IMR-90 (cell line): ENCODE results near the gene PELI3. TPM values are rescaled to one million over a fixed set of nuclear protein-coding genes. Genes with fewer than 3 reads are reported as not detected.

Experiments used
- ATAC-seq: fragments of 200-7000 bp; cut with Tn5 transposase; 2 replicates; pipeline ENCODE4 v1.9.1; 2020; ENCODE audit warnings: low read depth, mild to moderate bottlenecking, moderate library complexity
- BruUV-seq: library from RNA; stranded (reverse); fragments of 400-500 nt; replicated peaks from 2 replicates; lab custom pipeline; 2021; lab: Mats Ljungman, UMichigan
- CTCF ChIA-PET: fragments of 300-600 bp; formaldehyde crosslinking; extraction: SDS; loops from one replicate; lab custom pipeline; 2021; ENCODE audit warnings: antibody characterized with exemption; lab: Yijun Ruan, JAX
- POLR2A ChIA-PET: fragments of 300-600 bp; sonication (Branson Sonifier 250); formaldehyde crosslinking; loops from one replicate; lab custom pipeline; 2022; ENCODE audit warnings: antibody characterized with exemption; ENCODE audit not compliant: unreplicated experiment; lab: Charles Lee
- DNase-seq: peaks from one replicate; pipeline ENCODE4 v3.0.0; 2013
- H2AFZ ChIP-seq: replicated peaks from 2 replicates; pipeline ENCODE3; 2013; ENCODE audit warnings: low read length, mild to moderate bottlenecking; ENCODE audit not compliant: poor library complexity
- H2AK5ac ChIP-seq: 2 replicates; pipeline ENCODE4 v1.6.1; 2013; ENCODE audit warnings: low read depth, low read length, inconsistent platforms
- H2AK9ac ChIP-seq: replicated peaks from 2 replicates; pipeline ENCODE3; 2013; ENCODE audit warnings: mild to moderate bottlenecking, low read depth, low read length, moderate library complexity; ENCODE audit not compliant: poor library complexity
- H2BK120ac ChIP-seq: 2 replicates; pipeline ENCODE4 v1.6.1; 2013; ENCODE audit warnings: low read depth, low read length, inconsistent platforms
- H2BK15ac ChIP-seq: 3 replicates; pipeline ENCODE4 v1.6.1; 2013; ENCODE audit warnings: low read depth, low read length, inconsistent platforms
- H2BK20ac ChIP-seq: 2 replicates; pipeline ENCODE4 v1.6.1; 2013; ENCODE audit warnings: low read depth, mild to moderate bottlenecking, inconsistent platforms, low read length, moderate library complexity
- H2BK5ac ChIP-seq: 2 replicates; pipeline ENCODE4 v1.6.1; 2013; ENCODE audit warnings: mild to moderate bottlenecking, low read depth, low read length, inconsistent platforms; ENCODE audit not compliant: poor library complexity, severe bottlenecking
- H3K14ac ChIP-seq: replicated peaks from 2 replicates; pipeline ENCODE4 v1.6.1; 2013; ENCODE audit warnings: low read depth, low read length, inconsistent platforms
- H3K18ac ChIP-seq: 2 replicates; pipeline ENCODE4 v1.6.1; 2013; ENCODE audit warnings: low read depth, low read length, control low read depth
- H3K23ac ChIP-seq: 2 replicates; pipeline ENCODE4 v1.6.1; 2013; ENCODE audit warnings: low read depth, low read length, inconsistent platforms
- H3K27ac ChIP-seq: 2 replicates; pipeline ENCODE4 v1.5.1; 2013; ENCODE audit warnings: mild to moderate bottlenecking, control low read depth, low read length; ENCODE audit not compliant: insufficient read depth
- H3K27me3 ChIP-seq: 2 replicates; pipeline ENCODE4 v1.6.1; 2013; ENCODE audit warnings: low read length; ENCODE audit not compliant: control insufficient read depth, insufficient read depth
- H3K36me3 ChIP-seq: 2 replicates; pipeline ENCODE4 v1.6.1; 2013; ENCODE audit warnings: low read length, mixed read lengths; ENCODE audit not compliant: control insufficient read depth, insufficient read depth
- H3K4ac ChIP-seq: 2 replicates; pipeline ENCODE4 v1.6.1; 2013; ENCODE audit warnings: low read depth, low read length, inconsistent platforms
- H3K4me1 ChIP-seq: 2 replicates; pipeline ENCODE4 v1.6.1; 2013; ENCODE audit warnings: low read length, mixed read lengths; ENCODE audit not compliant: control insufficient read depth, insufficient read depth
- H3K4me2 ChIP-seq: 2 replicates; pipeline ENCODE4 v1.6.1; 2013; ENCODE audit warnings: low read depth, mild to moderate bottlenecking, control low read depth, low read length, moderate library complexity
- H3K4me3 ChIP-seq: 2 replicates; pipeline ENCODE4 v1.5.1; 2013; ENCODE audit warnings: low read depth, mild to moderate bottlenecking, control low read depth, low read length, moderate library complexity; ENCODE audit not compliant: insufficient read depth
- H3K56ac ChIP-seq: 2 replicates; pipeline ENCODE4 v1.6.1; 2013; ENCODE audit warnings: low read length, inconsistent platforms; ENCODE audit not compliant: insufficient read depth; ENCODE audit errors: extremely low read depth
- H3K79me1 ChIP-seq, 2 experiments: 2 replicates each; pipeline ENCODE4 v1.6.1; 2013; ENCODE audit warnings: low read length in 2 of 2, inconsistent platforms in 1 of 2, low read depth in 1 of 2
- H3K9ac ChIP-seq: 2 replicates; pipeline ENCODE4 v1.6.1; 2013; ENCODE audit warnings: low read depth, low read length, control low read depth
- H3K9me1 ChIP-seq: 2 replicates; pipeline ENCODE4 v1.6.1; 2013; ENCODE audit warnings: low read length, inconsistent platforms; ENCODE audit not compliant: insufficient read depth
- H3K9me3 ChIP-seq: 2 replicates; pipeline ENCODE4 v1.6.1; 2013; ENCODE audit warnings: low read length; ENCODE audit not compliant: control insufficient read depth, insufficient read depth
- H4K20me1 ChIP-seq: 2 replicates; pipeline ENCODE4 v1.6.1; 2013; ENCODE audit warnings: low read length, inconsistent platforms; ENCODE audit not compliant: insufficient read depth
- H4K5ac ChIP-seq: 2 replicates; pipeline ENCODE4 v1.6.1; 2013; ENCODE audit warnings: mild to moderate bottlenecking, low read depth, low read length, control low read depth
- H4K8ac ChIP-seq, 2 experiments: 2 replicates each; pipeline ENCODE4 v1.6.1; 2013; ENCODE audit warnings: low read depth in 2 of 2, low read length in 2 of 2, control low read depth in 1 of 2, inconsistent platforms in 1 of 2
- H4K91ac ChIP-seq: 2 replicates; pipeline ENCODE4 v1.6.1; 2013; ENCODE audit warnings: low read depth, low read length, inconsistent platforms; ENCODE audit not compliant: insufficient read depth
- BHLHE40 ChIP-seq: fragments of 150-350 bp; IDR thresholded peaks from 2 replicates; pipeline ENCODE4 v1.6.1; 2016; ENCODE audit warnings: mild to moderate bottlenecking, low read depth, low read length
- CEBPB ChIP-seq: IDR thresholded peaks from 2 replicates; pipeline ENCODE4 v1.6.1; 2012; ENCODE audit warnings: low read depth, low read length, improper control_type of control experiment
- ELK1 ChIP-seq: fragments of 150-350 bp; IDR thresholded peaks from 2 replicates; pipeline ENCODE4 v1.6.1; 2016; ENCODE audit warnings: low read depth, mild to moderate bottlenecking, low read length, moderate library complexity, borderline replicate concordance
- FOS ChIP-seq: fragments of 150-350 bp; IDR thresholded peaks from 2 replicates; pipeline ENCODE4 v1.6.1; 2016; ENCODE audit warnings: low read depth, low read length
- MAFK ChIP-seq: IDR thresholded peaks from 2 replicates; pipeline ENCODE4 v1.6.1; 2012; ENCODE audit warnings: low read depth, low read length, improper control_type of control experiment
- MAZ ChIP-seq: IDR thresholded peaks from 2 replicates; pipeline ENCODE4 v1.6.1; 2012; ENCODE audit warnings: low read depth, mild to moderate bottlenecking, low read length, improper control_type of control experiment, moderate library complexity, borderline replicate concordance
- NFE2L2 ChIP-seq: fragments of 150-350 bp; IDR thresholded peaks from 2 replicates; pipeline ENCODE4 v1.6.1; 2016; ENCODE audit warnings: low read depth, mild to moderate bottlenecking, low read length
- POLR2A ChIP-seq: IDR thresholded peaks from 2 replicates; pipeline ENCODE4 v1.6.1; 2012; ENCODE audit warnings: mild to moderate bottlenecking, low read depth, low read length
- RAD21 ChIP-seq: IDR thresholded peaks from 2 replicates; pipeline ENCODE4 v1.6.1; 2012; ENCODE audit warnings: low read length, improper control_type of control experiment
- RCOR1 ChIP-seq: IDR thresholded peaks from 2 replicates; pipeline ENCODE4 v1.6.1; 2012; ENCODE audit warnings: mild to moderate bottlenecking, low read length, improper control_type of control experiment; ENCODE audit not compliant: insufficient replicate concordance
- RFX5 ChIP-seq: IDR thresholded peaks from 2 replicates; pipeline ENCODE4 v1.8.0; 2012; ENCODE audit warnings: low read depth, mild to moderate bottlenecking, low read length, moderate library complexity
- SMC3 ChIP-seq: fragments of 150-350 bp; IDR thresholded peaks from 2 replicates; pipeline ENCODE4 v1.6.1; 2016; ENCODE audit warnings: low read depth, mild to moderate bottlenecking, antibody characterized with exemption, low read length, moderate library complexity
- USF2 ChIP-seq: fragments of 150-350 bp; IDR thresholded peaks from 2 replicates; pipeline ENCODE4 v1.6.1; 2017; ENCODE audit warnings: mild to moderate bottlenecking, antibody characterized with exemption, low read length, low read depth
- WGBS, 2 experiments: methylation state at CpG; one replicate each; pipeline versions ENCODE4 v1.1.5 to v1.1.7; 2013; ENCODE audit warnings: missing lambda C conversion rate in 2 of 2; ENCODE audit not compliant: insufficient read length in 1 of 2; ENCODE audit errors: extremely low coverage in 2 of 2; 5-methylcytosine and 5-hydroxymethylcytosine counted together
- dilution Hi-C: fragments of 300-500 bp; cut with HindIII; formaldehyde crosslinking; loops from one replicate; pipeline ENCODE4 v1.14.3; 2018; ENCODE audit warnings: low sequenced_read_pairs; ENCODE audit not compliant: unreplicated experiment
- in situ Hi-C: fragments of 300-500 bp; cut with MboI; formaldehyde crosslinking; loops from 3 replicates; pipeline ENCODE4 v1.14.3; 2019; ENCODE audit warnings: low sequenced_read_pairs, inconsistent platforms, mixed read lengths
- intact Hi-C: fragments of 100-400 bp; cut with micrococcal nuclease; formaldehyde crosslinking; loops from 2 replicates; pipeline ENCODE4 v1.10.0; 2022
- polyA plus RNA-seq, 3 experiments: library from polyadenylated mRNA; depleted of rRNA; stranded (reverse); fragments of >200 nt; gene quantifications; 2 replicates each; pipeline ENCODE4 v1.2.3, GENCODE V29; 2012; ENCODE audit warnings: low replicate concordance in 1 of 3
- total RNA-seq: library from RNA; depleted of rRNA; stranded (reverse); fragments of >200 nt; gene quantifications from 2 replicates; pipeline ENCODE4 v1.2.3, GENCODE V29; 2012
- TF ChIP-seq, protein P1 (sequence below): conservative IDR thresholded peaks from 2 replicates; pipeline ENCODE4 v1.5.1; 2012; ENCODE audit warnings: mild to moderate bottlenecking, low read depth, low read length, improper control_type of control experiment

PELI3 gene
- total and polyA plus RNA-seq, 2 of the 4 experiments (the other 2 are of a cell fraction): 5.0 to 6.3 TPM

DNA sequence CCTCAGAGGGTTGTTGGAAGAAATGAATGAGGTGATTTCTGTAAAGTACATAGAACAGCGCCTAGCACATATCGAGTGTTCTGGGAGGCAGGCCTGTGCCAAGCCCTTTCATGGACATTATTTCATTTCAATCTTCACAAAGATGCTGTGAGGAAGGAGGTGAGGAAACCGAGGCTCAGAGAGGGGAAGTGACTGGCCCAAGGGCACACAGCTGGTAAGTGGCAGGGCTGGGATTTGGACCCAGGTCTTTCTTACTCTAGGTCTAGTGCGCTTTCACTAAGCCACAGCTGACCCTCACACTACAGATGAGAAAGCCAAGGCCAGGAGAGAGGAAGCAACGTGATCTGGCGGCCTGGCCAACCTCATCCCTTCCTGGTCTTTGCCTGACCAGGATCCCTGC, 2.0 kb downstream of the PELI3 start:
- Histone ChIP-seq H2AFZ (no peak overlapping the region), H4K5ac (no peak overlapping the region), H3K9ac (no peak overlapping the region), H4K20me1 (no peaks in the 10 kb centered on the region; the same call in 1 of the 2 replicates), H2AK5ac (no peak overlapping the region), H2BK120ac (no peak overlapping the region), H3K36me3 (peaks cover 22% of the 10 kb centered on the region), H3K23ac (0 out of 2 replicates have a peak overlapping the region, but pooled peaks have one; percentile 14), H3K79me1 (peaks cover 20 to 27% of the 10 kb centered on the region in 2 experiments), H2BK20ac (no peak overlapping the region), H3K4ac (no peak overlapping the region), H2BK5ac (no peak overlapping the region), H2AK9ac (no peak overlapping the region), H3K9me3 (no peaks in the 10 kb centered on the region), H4K91ac (no peak overlapping the region), H3K4me2 (no peak overlapping the region), H2BK15ac (no peak overlapping the region), H3K27me3 (no peaks in the 10 kb centered on the region), H4K8ac (no peak overlapping the region), H3K27ac (no peak overlapping the region), H3K4me3 (no peak overlapping the region), H3K9me1 (peaks cover 8% of the 10 kb centered on the region), H3K4me1 (peaks cover 8% of the 10 kb centered on the region; the same call in 1 of the 2 replicates), H3K56ac (no peak overlapping the region), H3K14ac (no peak overlapping the region), H3K18ac (no peak overlapping the region)
- no CpG with 5 or more reads among the region's 6 CpGs for WGBS, 2 experiments
- dilution Hi-C loops (no loop called here), intact Hi-C loops (no loop called here), in situ Hi-C loops (no loop called here)
- ATAC-seq (no peak), DNase-seq (no peak)
- ChIA-PET CTCF (interaction anchor here (0.6 to 0.8 kb wide), 2 partner anchors 8 to 30 kb away, joined by 3 to 4 read pairs; partner anchors contain the start of gene MRPL11), POLR2A (interaction anchor here (0.6 kb wide), 1 partner anchor 12 kb away, joined by 3 read pairs; no protein-coding TSS in a partner anchor)
- no TSS peak for BruUV-seq
- TF ChIP-seq FOS: no peak
- no peak for TF ChIP-seq POLR2A
- no peak for TF ChIP-seq RFX5
- no peak for TF ChIP-seq BHLHE40
- TF ChIP-seq CEBPB: no peak
- TF ChIP-seq SMC3: no peak
- TF ChIP-seq MAFK: no peak
- no peak for TF ChIP-seq NFE2L2
- no peak for TF ChIP-seq RCOR1
- TF ChIP-seq RAD21: no peak
- no peak for TF ChIP-seq MAZ
- no peak for TF ChIP-seq ELK1
- no peak for TF ChIP-seq USF2
- TF ChIP-seq, protein P1, sequence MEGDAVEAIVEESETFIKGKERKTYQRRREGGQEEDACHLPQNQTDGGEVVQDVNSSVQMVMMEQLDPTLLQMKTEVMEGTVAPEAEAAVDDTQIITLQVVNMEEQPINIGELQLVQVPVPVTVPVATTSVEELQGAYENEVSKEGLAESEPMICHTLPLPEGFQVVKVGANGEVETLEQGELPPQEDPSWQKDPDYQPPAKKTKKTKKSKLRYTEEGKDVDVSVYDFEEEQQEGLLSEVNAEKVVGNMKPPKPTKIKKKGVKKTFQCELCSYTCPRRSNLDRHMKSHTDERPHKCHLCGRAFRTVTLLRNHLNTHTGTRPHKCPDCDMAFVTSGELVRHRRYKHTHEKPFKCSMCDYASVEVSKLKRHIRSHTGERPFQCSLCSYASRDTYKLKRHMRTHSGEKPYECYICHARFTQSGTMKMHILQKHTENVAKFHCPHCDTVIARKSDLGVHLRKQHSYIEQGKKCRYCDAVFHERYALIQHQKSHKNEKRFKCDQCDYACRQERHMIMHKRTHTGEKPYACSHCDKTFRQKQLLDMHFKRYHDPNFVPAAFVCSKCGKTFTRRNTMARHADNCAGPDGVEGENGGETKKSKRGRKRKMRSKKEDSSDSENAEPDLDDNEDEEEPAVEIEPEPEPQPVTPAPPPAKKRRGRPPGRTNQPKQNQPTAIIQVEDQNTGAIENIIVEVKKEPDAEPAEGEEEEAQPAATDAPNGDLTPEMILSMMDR: no peak
